Measurements from ENCODE around the gene SEMA3G.

DNA sequence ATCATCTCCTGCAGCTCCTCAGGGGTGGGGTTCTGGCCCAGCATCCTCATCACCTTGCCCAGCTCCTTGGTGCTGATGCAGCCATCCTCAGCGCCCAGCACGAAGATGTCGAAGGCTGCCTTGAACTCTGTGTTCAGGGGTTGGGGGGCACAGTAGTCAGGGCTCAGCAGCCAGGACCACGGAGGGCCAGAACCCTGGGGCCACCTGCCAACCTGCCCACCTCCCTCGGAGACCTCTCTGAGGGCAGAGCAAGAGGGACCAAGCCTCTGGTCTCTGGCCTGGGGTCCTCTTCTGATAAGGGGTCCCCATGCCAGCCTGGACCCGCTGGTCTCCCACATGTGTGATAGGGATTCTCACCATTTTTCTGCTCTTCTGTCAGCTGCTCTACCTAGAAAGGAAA, 7.2 kb upstream of the SEMA3G start:
- TF ChIP-seq, protein P1, sequence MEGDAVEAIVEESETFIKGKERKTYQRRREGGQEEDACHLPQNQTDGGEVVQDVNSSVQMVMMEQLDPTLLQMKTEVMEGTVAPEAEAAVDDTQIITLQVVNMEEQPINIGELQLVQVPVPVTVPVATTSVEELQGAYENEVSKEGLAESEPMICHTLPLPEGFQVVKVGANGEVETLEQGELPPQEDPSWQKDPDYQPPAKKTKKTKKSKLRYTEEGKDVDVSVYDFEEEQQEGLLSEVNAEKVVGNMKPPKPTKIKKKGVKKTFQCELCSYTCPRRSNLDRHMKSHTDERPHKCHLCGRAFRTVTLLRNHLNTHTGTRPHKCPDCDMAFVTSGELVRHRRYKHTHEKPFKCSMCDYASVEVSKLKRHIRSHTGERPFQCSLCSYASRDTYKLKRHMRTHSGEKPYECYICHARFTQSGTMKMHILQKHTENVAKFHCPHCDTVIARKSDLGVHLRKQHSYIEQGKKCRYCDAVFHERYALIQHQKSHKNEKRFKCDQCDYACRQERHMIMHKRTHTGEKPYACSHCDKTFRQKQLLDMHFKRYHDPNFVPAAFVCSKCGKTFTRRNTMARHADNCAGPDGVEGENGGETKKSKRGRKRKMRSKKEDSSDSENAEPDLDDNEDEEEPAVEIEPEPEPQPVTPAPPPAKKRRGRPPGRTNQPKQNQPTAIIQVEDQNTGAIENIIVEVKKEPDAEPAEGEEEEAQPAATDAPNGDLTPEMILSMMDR (optimal IDR thresholded peaks at IDR 0.05 in 1 of 3, IDR thresholded peaks at IDR 0.05 in 1 of 3, conservative IDR thresholded peaks at IDR 0.05 in 1 of 3; ENCODE audit: extremely low read depth in 1 of 3, insufficient read depth in 2 of 3, low read length in 3 of 3) = no peak
- TF ChIP-seq EZH2 (IDR thresholded peaks at IDR 0.05; ENCODE audit: low read length) = no peak
